Right ventricle myocardium inferior (tissue), 1 donor: ENCODE results near the gene HOXC6. TPM values are rescaled to one million over a fixed set of nuclear protein-coding genes. Genes with fewer than 3 reads are reported as not detected.

ENCODE experiments used
- ATAC-seq: fragments of 200-7000 bp; cut with Tn5 transposase; one replicate; pipeline ENCODE4 v1.9.1; 2020; ENCODE audit warnings: mild to moderate bottlenecking, moderate library complexity
- DNase-seq: peaks from one replicate; pipeline ENCODE4 v3.0.0; 2021; ENCODE audit errors: missing footprints
- intact Hi-C: fragments of 100-400 bp; cut with DNase I; formaldehyde crosslinking; loops from one replicate; pipeline ENCODE4 v1.11.0; 2022
- total RNA-seq: library from RNA; stranded (reverse); fragmentation: NEBNext Ultra II Directional; extraction: Animal tissue kit (Norgen Biotek cat#: 25700); gene quantifications from one replicate; pipeline ENCODE4 v1.2.1, GENCODE V29; 2021
- donor health status: DM: no; HTN: yes; CAD: no; lungs with severe emphysema.

Gene HOXC6
- total RNA-seq, 1 donor from 2014 or later: 0.41 TPM

DNA sequence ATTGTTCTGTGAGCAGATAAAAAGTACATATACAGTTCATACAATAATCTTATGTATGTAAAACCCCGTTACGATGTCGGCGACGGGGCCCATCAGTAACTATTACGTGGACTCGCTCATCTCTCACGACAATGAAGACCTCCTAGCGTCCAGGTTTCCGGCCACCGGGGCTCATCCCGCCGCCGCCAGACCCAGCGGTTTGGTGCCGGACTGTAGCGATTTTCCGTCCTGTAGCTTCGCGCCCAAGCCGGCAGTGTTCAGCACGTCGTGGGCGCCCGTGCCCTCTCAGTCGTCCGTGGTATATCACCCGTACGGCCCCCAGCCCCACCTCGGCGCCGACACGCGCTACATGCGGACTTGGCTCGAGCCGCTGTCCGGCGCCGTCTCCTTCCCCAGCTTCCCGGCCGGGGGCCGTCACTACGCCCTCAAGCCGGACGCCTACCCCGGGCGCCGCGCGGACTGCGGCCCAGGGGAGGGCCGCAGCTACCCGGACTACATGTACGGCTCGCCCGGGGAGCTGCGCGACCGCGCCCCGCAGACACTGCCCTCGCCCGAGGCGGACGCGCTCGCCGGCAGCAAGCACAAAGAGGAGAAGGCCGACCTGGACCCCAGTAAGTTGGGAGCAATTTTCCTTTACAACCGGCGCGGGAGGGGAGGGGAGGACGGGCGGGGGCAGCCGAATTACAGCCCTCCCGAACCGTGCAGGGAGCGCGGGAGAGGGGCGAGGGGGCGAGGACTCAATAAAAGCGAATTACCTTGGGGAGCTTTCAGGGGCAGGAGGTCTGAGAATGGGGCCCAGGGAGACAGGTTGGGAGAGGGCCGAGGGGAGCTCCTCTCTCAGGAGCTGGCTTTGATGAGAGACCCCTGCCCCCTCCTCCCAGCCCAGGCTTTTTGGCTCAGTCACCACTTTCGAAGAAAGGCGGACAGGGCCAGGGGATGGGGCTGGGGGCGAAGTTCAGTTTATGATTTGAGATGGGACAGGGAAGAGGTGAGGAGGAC is 27.8 kb upstream of the HOXC6 start, which contains the start of gene HOXC9:
Gene HOXC9 (plus strand): TSS at position 46 of the 999 bp plus-strand sequence. CDS start 28 bp downstream, at position 74.
- no peak for ATAC-seq
- DNase-seq: peak; percentile 52
- intact Hi-C loops: loop anchor here (10.0 kb wide), 1 partner anchor 364 kb away; the partner anchor contains the start of gene GPR84

DNA sequence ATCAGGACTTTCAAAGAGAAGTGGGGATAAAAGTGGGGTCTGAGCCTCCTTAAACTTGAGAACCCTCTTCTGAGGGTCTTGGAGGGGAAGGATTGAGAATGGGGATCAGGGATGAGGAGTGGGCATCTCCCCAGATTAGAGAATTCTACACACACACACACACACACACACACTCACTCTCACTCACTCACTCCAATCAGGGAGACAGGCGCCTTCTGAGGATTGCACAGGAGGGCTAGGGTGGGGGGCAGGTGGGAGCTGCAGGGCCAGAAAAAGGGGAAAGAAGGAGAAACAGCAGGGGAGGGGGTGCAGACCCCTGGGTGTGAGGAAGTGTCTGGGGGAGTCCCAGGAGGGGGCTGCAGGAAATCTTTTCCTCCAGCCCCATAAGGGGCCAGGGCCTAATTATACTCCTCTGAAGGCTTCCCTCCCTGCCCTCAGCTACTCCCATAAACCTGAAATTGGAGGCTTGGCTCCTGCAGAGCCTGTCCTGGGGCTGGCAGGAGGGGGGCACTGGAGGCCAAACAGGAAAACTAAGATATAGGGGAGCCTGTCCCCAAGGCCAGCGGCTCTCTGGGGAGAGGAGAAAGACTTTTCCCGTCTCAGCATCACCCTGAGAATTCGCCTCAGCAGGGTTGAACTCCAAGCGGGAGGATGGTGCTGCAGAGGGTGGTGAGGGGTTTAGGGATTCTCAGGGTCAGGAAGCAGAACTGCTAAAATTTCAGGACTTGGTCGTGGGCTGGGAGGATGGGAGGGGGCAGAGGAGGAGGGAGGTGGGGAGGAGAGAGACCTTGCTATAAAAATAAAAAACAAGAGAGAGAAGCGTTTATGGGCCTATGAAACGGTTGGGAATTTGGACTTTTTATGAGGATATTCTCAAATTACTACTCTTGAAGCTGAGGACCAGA is 26.7 kb upstream of the HOXC6 start:
- ATAC-seq (no peak), DNase-seq (no peak)
- intact Hi-C loops: loop anchor here (10.0 kb wide), 1 partner anchor 363 kb away; the partner anchor contains the start of gene GPR84

DNA sequence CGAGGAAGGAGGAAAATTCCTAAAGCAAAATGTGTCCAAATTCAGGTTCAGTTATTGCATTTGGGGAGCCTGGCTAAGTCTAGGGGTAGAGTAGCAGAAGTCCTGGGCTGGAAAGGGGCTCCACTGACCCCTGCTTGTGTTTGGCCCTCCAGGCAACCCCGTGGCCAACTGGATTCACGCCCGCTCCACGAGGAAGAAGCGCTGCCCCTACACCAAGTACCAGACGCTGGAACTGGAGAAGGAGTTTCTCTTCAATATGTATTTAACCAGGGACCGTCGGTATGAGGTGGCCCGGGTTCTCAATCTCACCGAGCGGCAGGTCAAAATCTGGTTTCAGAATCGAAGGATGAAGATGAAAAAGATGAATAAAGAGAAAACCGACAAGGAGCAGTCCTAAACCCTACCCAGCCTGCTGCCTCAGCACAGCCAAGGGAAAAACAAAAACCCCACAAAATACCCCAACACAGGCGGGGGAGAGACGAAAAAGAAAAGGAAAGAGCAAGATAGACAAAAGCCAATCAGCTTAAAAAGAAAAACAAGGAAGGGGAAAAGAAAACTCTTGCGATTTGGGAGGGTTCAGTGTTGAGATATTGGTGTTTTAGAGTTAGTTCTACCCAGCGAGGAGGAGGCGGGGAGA is 25.8 kb upstream of the HOXC6 start:
- DNase-seq: peak; percentile 11
- ATAC-seq: no peak
- intact Hi-C loops: loop anchor here (10.0 kb wide), 1 partner anchor 362 kb away; the partner anchor contains the start of gene GPR84

DNA sequence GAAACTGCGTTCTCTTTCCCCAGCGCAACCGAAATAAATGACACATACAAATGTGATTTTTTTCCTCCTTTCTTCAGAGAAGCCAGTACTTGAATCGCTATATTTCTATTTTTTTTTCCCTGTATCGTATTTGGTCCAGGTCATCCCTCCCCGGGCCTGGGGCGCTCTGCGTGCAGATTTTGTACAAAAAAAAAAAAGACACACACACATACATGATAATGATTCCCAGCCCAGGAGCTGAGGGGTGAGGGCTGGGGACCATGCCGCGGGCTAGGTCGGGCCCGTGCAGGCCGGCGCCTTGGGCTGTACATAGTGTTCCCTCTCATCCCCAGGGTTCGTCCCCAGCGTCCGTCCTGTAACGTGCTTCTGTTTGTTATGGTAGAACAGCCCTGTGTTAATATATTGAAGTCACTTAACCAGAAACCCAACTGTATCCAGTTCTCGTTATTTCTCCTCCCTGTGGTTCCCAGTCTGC is 25.3 kb upstream of the HOXC6 start:
- intact Hi-C loops: loop anchor here (10.0 kb wide), 1 partner anchor 362 kb away; the partner anchor contains the start of gene GPR84
- no peak for ATAC-seq
- peak; percentile 44 for DNase-seq

DNA sequence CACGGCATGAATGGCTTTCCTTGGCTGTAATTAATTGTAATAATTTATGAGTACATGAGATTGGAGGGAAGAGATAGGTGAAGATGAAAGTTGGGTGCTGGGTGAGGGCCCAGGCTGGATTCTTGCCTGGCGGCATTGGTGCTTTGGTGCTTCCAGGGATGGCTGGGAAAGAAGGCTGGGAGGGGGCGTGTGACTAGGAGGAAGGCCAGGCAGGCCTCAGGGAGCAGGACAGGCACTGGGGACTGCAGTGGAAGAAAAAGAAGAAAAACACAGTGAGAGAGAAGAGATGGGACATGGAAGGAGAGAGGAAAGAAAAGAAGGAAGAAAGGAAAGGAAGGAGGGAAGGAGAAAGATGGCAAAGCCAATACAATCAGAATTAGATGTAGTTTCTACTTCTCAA is 24.6 kb upstream of the HOXC6 start:
- DNase-seq: peak; percentile 14
- no peak for ATAC-seq
- intact Hi-C loops: loop anchor here (10.0 kb wide), 1 partner anchor 361 kb away; the partner anchor contains the start of gene GPR84

DNA sequence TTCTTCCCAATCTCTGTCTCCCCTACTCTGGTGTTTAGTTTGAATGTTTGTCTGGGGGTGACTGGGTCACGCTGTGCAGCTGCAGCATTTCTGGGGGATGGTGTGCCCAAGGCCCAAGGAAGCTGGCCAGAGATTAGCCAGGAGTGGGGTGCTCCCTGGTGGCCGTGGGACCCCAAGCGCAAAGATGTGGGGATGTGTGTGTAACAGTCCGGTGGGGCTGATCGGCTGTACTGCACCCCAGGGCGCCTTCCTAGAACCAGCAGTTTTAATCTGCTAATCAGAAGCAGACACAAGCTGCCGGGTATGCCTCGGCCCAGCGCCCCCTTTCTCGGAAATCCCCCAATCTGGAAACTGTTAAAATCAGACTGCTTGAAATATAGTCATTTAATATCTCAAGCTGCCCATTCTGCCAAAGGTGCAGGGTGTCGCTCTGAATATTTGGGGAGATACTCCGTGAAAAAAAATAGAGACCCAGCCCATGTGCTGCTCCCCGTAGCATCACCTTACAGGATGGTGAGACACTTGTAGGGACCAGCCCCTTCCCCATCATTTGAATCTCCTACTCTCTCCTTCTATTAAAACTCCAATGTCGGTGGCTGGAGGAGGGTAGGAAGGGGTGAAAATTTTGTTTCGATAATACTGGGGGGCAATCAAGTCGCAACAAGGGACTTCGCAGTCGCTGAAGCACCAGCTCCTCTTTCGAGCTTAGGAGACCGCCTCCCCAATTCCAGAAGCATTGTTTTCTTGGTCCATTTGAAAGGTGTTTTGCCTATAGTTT is 24.0 kb upstream of the HOXC6 start:
- ATAC-seq (no peak), DNase-seq (peak; percentile 30)
- intact Hi-C loops: loop anchor here (10.0 kb wide), 1 partner anchor 361 kb away; the partner anchor contains the start of gene GPR84

DNA sequence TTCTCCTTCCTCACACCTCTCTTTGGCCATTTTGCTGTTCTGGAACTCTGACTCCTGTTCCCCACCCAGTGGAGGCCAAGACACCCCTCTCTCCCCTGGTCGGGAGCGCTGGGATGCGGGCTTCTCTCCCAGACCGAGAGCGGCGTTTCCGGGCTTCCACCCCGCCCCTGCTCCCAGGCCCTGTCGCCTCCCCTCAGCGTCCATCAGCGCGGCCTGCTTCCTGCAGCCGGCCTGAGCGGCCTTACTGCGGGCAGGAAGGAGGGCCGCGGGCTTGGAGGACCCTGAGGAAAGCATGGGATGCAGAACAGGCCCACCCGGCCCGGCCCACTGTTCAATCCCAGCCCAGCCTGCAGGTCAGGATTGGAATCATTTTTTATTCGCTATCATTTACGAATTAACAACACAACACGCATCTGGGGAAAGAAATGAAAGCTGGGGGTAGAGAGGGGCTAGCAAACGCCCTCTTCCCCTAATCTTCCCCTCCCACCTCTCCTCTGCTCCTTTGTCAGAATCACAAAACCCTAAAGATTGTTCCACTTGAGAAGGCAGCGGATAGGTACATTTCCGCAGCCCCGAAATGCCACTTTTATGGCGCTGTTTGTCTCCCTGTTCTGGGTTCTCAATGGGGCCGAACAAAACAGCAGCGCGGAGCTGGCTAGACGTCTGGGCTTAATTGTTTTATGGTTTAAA is 23.3 kb upstream of the HOXC6 start:
- intact Hi-C loops: loop anchor here (10.0 kb wide), 1 partner anchor 360 kb away; the partner anchor contains the start of gene GPR84
- ATAC-seq (no peak), DNase-seq (peak; percentile 58)

DNA sequence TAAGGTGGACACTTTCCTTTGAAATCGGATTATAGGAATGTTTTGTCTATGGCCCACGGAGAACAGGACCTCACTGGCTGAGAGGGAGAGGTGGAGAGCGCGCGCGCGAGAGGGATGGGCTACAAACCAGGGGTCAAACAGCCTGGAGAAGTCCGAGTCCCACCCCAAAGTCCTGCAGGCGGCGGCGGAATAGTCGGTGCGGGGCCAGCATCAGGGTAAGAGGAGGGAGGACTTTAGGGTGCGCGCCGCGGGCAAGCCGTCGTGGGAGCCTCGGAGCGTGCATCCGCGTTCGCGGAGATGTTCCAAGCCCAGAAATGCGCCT is 22.7 kb upstream of the HOXC6 start:
- ATAC-seq (no peak), DNase-seq (peak; percentile 47)
- intact Hi-C loops: loop anchor here (10.0 kb wide), 1 partner anchor 359 kb away; the partner anchor contains the start of gene GPR84

DNA sequence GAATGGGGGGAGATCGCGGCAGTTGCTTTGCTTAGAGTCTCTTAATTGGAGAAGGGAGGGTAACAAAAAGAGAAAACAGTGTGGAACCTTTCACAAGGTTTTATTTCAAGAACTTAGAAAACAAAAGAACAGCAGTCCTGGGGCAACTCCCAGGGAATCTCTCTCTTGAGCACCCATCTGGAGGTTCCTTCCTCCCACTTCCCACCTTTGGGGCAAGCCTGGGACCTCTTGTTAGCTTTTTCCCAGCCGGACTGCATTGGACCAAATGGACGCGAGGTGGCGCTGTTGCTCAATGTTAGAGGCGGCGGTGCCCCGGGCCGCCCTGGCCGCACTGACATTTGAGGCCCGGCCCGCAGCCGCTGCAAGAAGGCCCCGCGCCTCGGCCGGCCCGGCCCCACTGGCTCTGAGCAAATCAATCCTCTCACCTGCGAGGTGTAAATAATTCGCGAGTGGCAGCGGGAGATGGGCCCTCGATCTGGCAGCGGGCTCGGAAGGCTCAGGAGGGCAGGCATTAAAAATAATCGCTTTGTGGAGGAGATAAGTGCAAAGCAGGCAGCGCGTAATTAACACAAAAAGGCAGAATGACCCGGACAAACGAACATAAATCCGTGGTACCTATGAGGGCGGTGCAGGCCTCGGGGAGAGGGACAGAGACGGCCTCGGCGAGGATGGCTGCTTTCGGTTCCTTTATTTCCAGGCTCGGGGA is 22.2 kb upstream of the HOXC6 start:
- intact Hi-C loops: loop anchor here (1.0 to 10.0 kb wide), 3 partner anchors 187 to 359 kb away; partner anchors contain the start of gene GPR84
- ATAC-seq: peak; percentile 92

DNA sequence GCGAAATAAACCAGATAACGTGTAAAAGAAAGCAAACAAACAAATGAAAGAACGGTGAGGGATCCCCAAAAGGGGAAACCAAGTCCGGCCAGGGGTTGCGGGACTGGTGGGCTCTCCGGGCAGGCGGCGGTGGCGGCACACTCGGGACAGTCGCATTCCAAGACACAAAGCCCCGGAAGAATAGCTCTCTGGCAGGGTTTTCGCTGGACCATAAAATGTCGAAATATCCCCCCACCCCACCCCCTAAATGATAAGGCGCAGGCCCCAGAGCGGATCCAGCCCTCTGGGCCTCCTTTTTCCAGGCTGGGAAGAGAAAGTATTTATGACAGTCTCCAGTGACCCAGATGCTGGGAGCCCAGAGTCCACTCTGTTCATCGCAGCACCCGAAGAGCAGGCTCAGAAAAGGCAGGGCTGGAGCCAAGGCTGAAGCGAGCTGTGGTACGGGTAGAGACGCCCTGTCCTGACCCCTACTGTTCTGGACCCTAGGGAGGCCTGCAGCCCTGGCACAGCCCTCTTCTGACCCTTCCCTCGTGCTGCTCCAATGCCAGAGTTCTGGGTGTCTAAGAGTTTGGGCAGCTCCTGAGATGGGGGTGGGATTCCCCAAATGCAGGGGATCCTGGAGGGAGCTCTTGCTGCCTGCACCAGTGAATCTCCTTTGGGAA is 21.6 kb upstream of the HOXC6 start:
- intact Hi-C loops: loop anchor here (1.0 to 10.0 kb wide), 3 partner anchors 187 to 358 kb away; partner anchors contain the start of gene GPR84
- no peak for ATAC-seq
- DNase-seq: peak; percentile 42

More for the DNA sequence above, 22.2 kb upstream of the HOXC6 start:
- peak; percentile 95 for DNase-seq

DNA sequence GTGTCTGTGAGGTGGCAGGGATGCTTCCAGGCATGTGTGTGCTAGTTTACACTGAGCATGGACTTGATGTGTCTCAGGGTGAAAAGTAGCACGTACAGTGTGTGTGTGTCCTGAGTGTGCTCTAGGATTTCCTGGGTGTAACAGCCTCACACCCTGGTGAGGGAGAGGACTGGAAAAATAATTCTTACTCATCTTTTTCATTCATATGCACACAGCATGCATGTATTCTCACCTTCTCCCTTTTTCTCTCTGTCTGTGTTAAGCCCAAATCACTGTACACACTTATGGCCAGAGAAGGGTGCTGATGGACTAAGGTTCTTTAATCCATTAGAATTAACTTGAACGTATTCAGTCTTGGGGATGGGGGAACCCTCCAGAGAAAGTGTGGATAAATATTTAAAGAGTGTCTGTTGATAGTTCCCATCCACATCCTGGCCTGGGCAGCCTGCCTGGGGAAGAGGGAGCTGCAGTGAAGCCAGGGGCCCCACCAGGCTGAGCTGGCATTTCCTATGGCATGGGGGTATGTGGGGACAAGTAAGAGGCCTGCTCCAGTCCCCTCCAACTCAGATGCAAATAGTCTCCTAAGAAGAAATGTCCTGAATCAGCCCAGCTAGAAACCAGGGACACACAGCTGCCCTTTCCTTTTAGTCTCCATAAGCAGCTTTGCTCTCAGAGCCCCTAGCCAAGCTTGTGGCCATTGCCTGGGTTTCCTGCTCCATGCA is 20.5 kb upstream of the HOXC6 start:
- intact Hi-C loops: loop anchor here (2.0 to 10.0 kb wide), 2 partner anchors 193 to 357 kb away; partner anchors contain the start of gene GPR84
- no peak for ATAC-seq
- DNase-seq: peak; percentile 15

DNA sequence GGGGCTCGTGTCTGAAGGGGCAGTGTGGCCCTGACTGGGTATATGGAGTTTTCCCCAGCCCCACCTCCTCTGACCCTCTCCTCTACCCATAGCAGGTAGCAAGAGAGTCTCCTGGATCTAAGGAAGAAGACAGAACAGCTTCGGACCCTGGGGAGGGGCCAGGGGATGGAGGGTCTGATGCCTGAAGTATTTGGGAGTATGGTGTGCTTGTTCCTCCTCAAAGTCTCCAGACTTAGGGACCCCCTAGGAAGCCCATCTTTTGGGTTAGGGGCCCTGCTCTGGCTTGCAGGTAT is 20.0 kb upstream of the HOXC6 start:
- DNase-seq (peak; percentile 6), ATAC-seq (no peak)
- intact Hi-C loops: loop anchor here (10.0 kb wide), 1 partner anchor 357 kb away; the partner anchor contains the start of gene GPR84

DNA sequence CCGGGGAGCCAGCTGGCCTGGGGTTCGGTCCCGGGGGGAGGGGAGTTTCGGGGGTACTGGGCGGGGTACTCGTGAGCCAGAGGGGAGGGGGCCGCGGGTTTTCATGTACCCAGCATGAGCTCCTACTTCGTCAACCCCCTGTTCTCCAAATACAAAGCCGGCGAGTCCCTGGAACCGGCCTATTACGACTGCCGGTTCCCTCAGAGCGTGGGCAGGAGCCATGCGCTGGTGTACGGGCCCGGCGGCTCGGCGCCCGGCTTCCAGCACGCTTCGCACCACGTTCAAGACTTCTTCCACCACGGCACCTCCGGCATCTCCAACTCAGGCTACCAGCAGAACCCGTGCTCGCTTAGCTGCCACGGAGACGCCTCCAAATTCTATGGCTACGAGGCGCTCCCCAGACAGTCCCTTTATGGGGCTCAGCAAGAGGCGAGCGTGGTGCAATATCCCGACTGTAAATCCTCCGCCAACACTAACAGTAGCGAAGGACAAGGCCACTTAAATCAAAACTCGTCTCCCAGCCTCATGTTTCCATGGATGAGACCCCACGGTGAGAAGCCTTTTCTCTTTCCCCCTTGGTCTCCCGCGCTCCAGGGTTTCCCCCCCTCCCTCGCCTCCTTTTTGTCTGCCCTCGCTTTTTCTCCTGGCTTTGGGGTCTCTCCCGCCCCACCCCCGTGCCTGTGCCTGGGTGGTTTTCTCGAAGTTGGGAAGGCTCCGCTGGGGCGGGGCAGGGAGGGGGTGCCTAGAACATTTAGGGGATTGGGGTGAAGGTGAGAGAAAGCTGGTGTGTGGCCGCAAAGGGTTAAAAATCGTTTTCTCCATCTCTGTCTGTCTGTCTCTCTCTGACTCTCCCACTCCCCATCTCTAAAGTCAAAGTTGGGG is 18.8 kb upstream of the HOXC6 start:
- DNase-seq: peak; percentile 53
- intact Hi-C loops: loop anchor here (10.0 kb wide), 1 partner anchor 355 kb away; the partner anchor contains the start of gene GPR84
- ATAC-seq: no peak
